ENCODE results near the gene CHD6. TPM values are rescaled to one million over a fixed set of nuclear protein-coding genes. Genes with fewer than 3 reads are reported as not detected.

CHD6 gene
- total RNA-seq, 2 experiments from 2014 or later: 114 to 126 TPM

DNA sequence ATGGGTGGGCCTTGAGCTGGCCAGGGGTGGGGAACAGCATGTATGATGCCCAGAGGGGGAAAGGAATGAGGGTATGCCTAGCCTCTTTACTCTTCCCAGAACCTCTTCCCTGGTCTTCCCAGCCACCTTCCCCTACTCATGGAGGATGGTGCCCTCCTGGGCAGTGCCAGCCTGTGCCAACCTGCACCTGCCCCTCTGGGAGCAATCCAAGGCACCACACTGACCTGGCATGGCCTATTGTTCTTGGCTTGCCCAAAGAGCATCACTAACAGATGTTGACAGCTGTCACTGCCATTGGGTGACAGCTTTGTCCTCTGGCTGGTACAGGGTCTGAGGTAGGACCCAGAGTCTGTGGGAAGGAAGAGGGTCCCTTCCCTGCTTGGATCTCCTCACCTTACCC, 264.6 kb downstream of the CHD6 start:
- H3K4me3 Mint-ChIP-seq: no peak overlapping the region
- H3K36me3 Mint-ChIP-seq (ENCODE audit: low read depth): no peaks in the 10 kb centered on the region
- H3K9me3 ChIP-seq (ENCODE audit: control insufficient read depth in 1 of 2, insufficient read depth in 1 of 2, low read length in 2 of 2): no peaks in the 10 kb centered on the region
- H3K27ac Mint-ChIP-seq: no peak overlapping the region
- TF ChIP-seq, protein P1, sequence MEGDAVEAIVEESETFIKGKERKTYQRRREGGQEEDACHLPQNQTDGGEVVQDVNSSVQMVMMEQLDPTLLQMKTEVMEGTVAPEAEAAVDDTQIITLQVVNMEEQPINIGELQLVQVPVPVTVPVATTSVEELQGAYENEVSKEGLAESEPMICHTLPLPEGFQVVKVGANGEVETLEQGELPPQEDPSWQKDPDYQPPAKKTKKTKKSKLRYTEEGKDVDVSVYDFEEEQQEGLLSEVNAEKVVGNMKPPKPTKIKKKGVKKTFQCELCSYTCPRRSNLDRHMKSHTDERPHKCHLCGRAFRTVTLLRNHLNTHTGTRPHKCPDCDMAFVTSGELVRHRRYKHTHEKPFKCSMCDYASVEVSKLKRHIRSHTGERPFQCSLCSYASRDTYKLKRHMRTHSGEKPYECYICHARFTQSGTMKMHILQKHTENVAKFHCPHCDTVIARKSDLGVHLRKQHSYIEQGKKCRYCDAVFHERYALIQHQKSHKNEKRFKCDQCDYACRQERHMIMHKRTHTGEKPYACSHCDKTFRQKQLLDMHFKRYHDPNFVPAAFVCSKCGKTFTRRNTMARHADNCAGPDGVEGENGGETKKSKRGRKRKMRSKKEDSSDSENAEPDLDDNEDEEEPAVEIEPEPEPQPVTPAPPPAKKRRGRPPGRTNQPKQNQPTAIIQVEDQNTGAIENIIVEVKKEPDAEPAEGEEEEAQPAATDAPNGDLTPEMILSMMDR (IDR thresholded peaks at IDR 0.05): no peak
- DNase-seq: no peak
- no peak overlapping the region for H3K27ac ChIP-seq (ENCODE audit: low read depth in 1 of 2, low read length in 2 of 2)
- CTCF ChIA-PET: no interaction called here
- no peaks in the 10 kb centered on the region for H3K4me1 ChIP-seq (ENCODE audit: insufficient read depth, low read length)
- H3K27me3 ChIP-seq (ENCODE audit: control insufficient read depth in 1 of 2, insufficient read depth in 2 of 2, low read length in 2 of 2): no peaks in the 10 kb centered on the region
- POLR2A ChIA-PET: no interaction called here
- no peak for ATAC-seq (ENCODE audit: poor library complexity)
- no peaks in the 10 kb centered on the region for H3K9me3 Mint-ChIP-seq
- H3K4me1 Mint-ChIP-seq (ENCODE audit: low read depth): no peaks in the 10 kb centered on the region
- H3K27me3 Mint-ChIP-seq: no peaks in the 10 kb centered on the region
- H3K36me3 ChIP-seq (ENCODE audit: insufficient read depth, low read length): no peaks in the 10 kb centered on the region
- intact Hi-C loops (cut with DNase I, micrococcal nuclease): no loop called here
- no peak overlapping the region for H3K4me3 ChIP-seq (ENCODE audit: low read length)

DNA sequence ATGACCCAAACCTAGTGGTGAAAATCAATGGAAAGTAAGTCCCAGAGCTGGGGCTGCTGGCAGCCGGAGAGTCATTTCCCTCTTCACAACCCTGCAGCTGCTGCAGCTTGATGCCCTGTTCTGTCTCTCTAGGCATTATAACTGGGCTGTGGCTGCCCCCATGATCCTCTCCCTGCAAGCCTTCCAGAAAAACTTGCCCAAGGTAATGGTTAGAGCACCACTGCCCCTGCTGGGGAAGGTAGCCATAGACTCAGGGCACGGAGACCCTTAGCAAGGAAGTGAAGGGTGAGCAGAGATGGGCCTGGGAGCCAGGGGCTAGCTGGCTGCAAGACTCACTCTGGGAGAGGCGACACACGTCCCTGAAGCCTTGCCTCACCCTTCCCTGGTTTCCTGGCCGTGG, 265.5 kb downstream of the CHD6 start:
- TF ChIP-seq, protein P1 (IDR thresholded peaks at IDR 0.05): no peak
- no peaks in the 10 kb centered on the region for H3K27me3 Mint-ChIP-seq
- H3K4me3 Mint-ChIP-seq: no peak overlapping the region
- H3K9me3 ChIP-seq (ENCODE audit: control insufficient read depth in 1 of 2, insufficient read depth in 1 of 2, low read length in 2 of 2): no peaks in the 10 kb centered on the region
- ChIA-PET POLR2A (no interaction called here), CTCF (no interaction called here)
- H3K9me3 Mint-ChIP-seq: no peaks in the 10 kb centered on the region
- no peak overlapping the region for H3K27ac Mint-ChIP-seq
- no peak overlapping the region for H3K27ac ChIP-seq (ENCODE audit: low read depth in 1 of 2, low read length in 2 of 2)
- DNase-seq (no peak), ATAC-seq (ENCODE audit: poor library complexity) (no peak)
- no peaks in the 10 kb centered on the region for H3K4me1 Mint-ChIP-seq (ENCODE audit: low read depth)
- H3K36me3 ChIP-seq (ENCODE audit: insufficient read depth, low read length): no peaks in the 10 kb centered on the region
- H3K4me3 ChIP-seq (ENCODE audit: low read length): no peak overlapping the region
- no peaks in the 10 kb centered on the region for H3K27me3 ChIP-seq (ENCODE audit: control insufficient read depth in 1 of 2, insufficient read depth in 2 of 2, low read length in 2 of 2)
- H3K4me1 ChIP-seq (ENCODE audit: insufficient read depth, low read length): no peaks in the 10 kb centered on the region
- no peaks in the 10 kb centered on the region for H3K36me3 Mint-ChIP-seq (ENCODE audit: low read depth)
- intact Hi-C loops (cut with DNase I, micrococcal nuclease): no loop called here

DNA sequence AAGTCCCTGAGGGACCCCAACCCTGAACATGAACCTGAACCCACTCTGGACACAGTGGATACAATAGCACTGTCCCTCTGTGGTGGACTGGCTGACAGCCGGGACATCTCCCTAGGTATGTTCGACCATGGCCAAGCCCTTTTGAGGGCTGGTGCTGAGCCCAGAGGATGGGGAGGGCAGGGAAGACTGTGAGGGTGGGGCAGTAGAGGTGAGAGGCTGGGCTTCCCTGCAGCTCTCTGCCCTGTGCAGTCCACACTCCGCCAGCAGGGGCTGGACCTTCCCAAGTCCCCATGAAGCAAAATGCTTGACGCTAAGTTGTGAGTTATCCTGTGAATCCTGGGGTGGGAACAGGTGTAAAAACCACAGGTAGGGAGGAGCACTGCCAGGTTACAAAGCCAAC, 266.1 kb downstream of the CHD6 start:
- ChIA-PET CTCF (no interaction called here), POLR2A (no interaction called here)
- Histone ChIP-seq H3K4me1 (ENCODE audit: insufficient read depth, low read length) (no peaks in the 10 kb centered on the region), H3K27ac (ENCODE audit: low read depth in 1 of 2, low read length in 2 of 2) (no peak overlapping the region), H3K9me3 (ENCODE audit: control insufficient read depth in 1 of 2, insufficient read depth in 1 of 2, low read length in 2 of 2) (no peaks in the 10 kb centered on the region), H3K4me3 (ENCODE audit: low read length) (no peak overlapping the region), H3K36me3 (ENCODE audit: insufficient read depth, low read length) (no peaks in the 10 kb centered on the region), H3K27me3 (ENCODE audit: control insufficient read depth in 1 of 2, insufficient read depth in 2 of 2, low read length in 2 of 2) (no peaks in the 10 kb centered on the region)
- Mint-ChIP-seq H3K4me1 (ENCODE audit: low read depth) (no peaks in the 10 kb centered on the region), H3K36me3 (ENCODE audit: low read depth) (no peaks in the 10 kb centered on the region), H3K27me3 (no peaks in the 10 kb centered on the region), H3K27ac (no peak overlapping the region), H3K9me3 (no peaks in the 10 kb centered on the region), H3K4me3 (no peak overlapping the region)
- ATAC-seq (ENCODE audit: poor library complexity) (no peak), DNase-seq (no peak)
- TF ChIP-seq, protein P1 (IDR thresholded peaks at IDR 0.05): no peak
- intact Hi-C loops (cut with DNase I, micrococcal nuclease): no loop called here
